ENCODE results near the gene PIGQ.

Gene PIGQ

GRCh38 chr16:591892-592517, 22.2 kb downstream of the PIGQ start:
- no peak for TF ChIP-seq CTCF (IDR thresholded peaks at IDR 0.05; ENCODE audit: insufficient read depth, low read length, missing control alignments)
- POLR2A ChIA-PET: no interaction called here
- DNase-seq (ENCODE audit: low read depth, low spot score): no peak
- CTCF ChIA-PET: interaction anchor here (1.3 kb wide), 1 partner anchor 9 kb away, joined by 5 read pairs; no protein-coding TSS in a partner anchor
- H3K4me3 ChIP-seq (ENCODE audit: low read depth, low read length): no peak overlapping the region; the same call in 1 of the 2 replicates

- TF ChIP-seq CTCF (IDR thresholded peaks at IDR 0.05; ENCODE audit: insufficient read depth, low read length, missing control alignments): no peak
- ChIA-PET CTCF (interaction anchor here (1.1 to 1.3 kb wide), 2 partner anchors 8 to 75 kb away, joined by 3 to 5 read pairs; no protein-coding TSS in a partner anchor), POLR2A (no interaction called here)
- H3K4me3 ChIP-seq (ENCODE audit: low read depth, low read length): no peak overlapping the region
- no peak for DNase-seq (ENCODE audit: low read depth, low spot score)
These were observed 22.9 kb downstream of the PIGQ start for GRCh38 chr16:592518-593306.

GRCh38 chr16:593406-593805, 23.6 kb downstream of the PIGQ start:
- DNase-seq (ENCODE audit: low read depth, low spot score): no peak
- no peak overlapping the region for H3K4me3 ChIP-seq (ENCODE audit: low read depth, low read length)
- TF ChIP-seq CTCF (IDR thresholded peaks at IDR 0.05; ENCODE audit: insufficient read depth, low read length, missing control alignments): no peak
- ChIA-PET CTCF (interaction anchor here (1.1 kb wide), 1 partner anchor 74 kb away, joined by 3 read pairs; no protein-coding TSS in a partner anchor), POLR2A (no interaction called here)

- H3K4me3 ChIP-seq (ENCODE audit: low read depth, low read length): no peak overlapping the region
- ChIA-PET POLR2A (no interaction called here), CTCF (interaction anchor here (1.1 kb wide), 1 partner anchor 74 kb away, joined by 3 read pairs; no protein-coding TSS in a partner anchor)
- DNase-seq (ENCODE audit: low read depth, low spot score): no peak
- TF ChIP-seq CTCF (IDR thresholded peaks at IDR 0.05; ENCODE audit: insufficient read depth, low read length, missing control alignments): no peak
These were observed 24.0 kb downstream of the PIGQ start for GRCh38 chr16:593807-594206.

GRCh38 chr16:595094-595528, 25.3 kb downstream of the PIGQ start:
- CTCF ChIA-PET: no interaction called here
- no peak for TF ChIP-seq CTCF (IDR thresholded peaks at IDR 0.05; ENCODE audit: insufficient read depth, low read length, missing control alignments)
- POLR2A ChIA-PET: interaction anchor here (0.6 kb wide), 1 partner anchor 26 kb away, joined by 3 read pairs; no protein-coding TSS in a partner anchor
- H3K4me3 ChIP-seq (ENCODE audit: low read depth, low read length): no peak overlapping the region
- DNase-seq (ENCODE audit: low read depth, low spot score): no peak
